Measurements from ENCODE around the gene CYP2F1.
"Not testable (repeated sequence)": the region's sequence is repeated elsewhere in the genome, so short reads cannot be mapped to it uniquely, and the experiment has no call there.

Gene CYP2F1

GRCh38 chr19:41127801-41128300 is 13.6 kb downstream of the CYP2F1 start:
- peak; percentile 16 for DNase-seq

GRCh38 chr19:41128692-41129091 is 14.5 kb downstream of the CYP2F1 start:
- no peak for DNase-seq

- no peak for DNase-seq
Measured at GRCh38 chr19:41131186-41131585, 17.0 kb downstream of the CYP2F1 start.

GRCh38 chr19:41133260-41133659 is 19.0 kb downstream of the CYP2F1 start:
- DNase-seq: no peak

- no peak for DNase-seq
Measured at GRCh38 chr19:41134616-41135015, 20.4 kb downstream of the CYP2F1 start.

- DNase-seq: not testable (repeated sequence)
Measured at GRCh38 chr19:41135390-41136384, 21.5 kb downstream of the CYP2F1 start.

DNA sequence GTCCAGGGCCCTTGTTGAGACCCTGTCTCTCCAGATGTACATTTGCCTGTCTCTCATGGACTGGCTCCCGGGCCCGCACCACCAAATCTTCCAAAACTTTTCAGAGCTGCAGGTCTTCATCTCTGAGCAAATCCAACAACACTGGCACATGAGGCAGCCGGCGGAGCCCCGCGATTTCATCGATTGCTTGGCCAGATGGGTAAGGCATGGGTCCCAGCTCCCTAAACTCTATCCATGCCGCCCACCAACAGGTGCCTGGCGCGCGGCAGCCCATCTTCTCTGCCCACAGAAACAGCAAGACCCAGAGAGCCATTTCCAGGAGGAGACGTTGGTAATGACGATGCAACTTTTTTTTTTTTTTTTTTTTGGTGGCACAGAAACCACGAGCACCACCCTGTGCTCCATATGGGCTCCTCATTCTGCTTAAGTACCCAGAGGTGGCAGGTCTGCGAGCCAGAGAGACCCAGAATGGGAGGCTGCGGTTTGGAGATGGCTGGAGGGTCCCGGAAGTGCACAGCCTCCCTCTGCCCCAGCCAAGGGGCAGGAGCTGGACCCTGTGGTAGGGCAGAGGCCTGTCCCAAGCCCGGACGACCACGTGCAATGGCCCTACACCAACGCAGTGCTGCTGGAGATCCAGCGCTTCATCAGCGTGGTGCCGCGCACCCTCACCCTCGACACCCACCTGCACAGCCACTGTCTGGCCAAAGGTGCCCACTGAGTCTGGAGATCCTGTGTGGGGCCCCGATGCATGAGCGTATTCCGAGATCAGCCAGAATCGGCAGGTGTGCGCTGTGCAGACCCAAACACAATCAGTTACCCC is 22.6 kb downstream of the CYP2F1 start:
- no peak for DNase-seq

- DNase-seq: peak; percentile 26
Measured at GRCh38 chr19:41144403-41144802, 30.2 kb downstream of the CYP2F1 start.

DNA sequence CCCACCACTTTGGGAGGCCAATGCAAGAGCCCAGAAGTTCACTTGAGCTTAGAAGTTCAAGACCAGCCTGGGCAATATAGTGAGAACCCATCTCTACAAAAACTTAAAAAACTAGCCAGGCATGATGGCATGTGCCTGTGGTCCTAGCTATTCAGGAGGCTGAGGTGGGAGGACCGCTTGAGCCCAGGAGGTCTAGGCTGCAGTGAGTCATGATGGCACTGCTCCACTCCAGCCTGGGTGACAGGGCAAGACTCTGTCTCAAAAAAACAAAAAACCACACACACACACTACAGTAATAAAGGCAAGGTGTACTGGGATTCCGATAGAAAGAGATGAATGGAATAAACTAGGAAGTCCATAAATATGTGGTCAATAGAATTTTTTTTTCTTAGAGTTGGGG is 35.6 kb downstream of the CYP2F1 start:
- no peak for DNase-seq

DNA sequence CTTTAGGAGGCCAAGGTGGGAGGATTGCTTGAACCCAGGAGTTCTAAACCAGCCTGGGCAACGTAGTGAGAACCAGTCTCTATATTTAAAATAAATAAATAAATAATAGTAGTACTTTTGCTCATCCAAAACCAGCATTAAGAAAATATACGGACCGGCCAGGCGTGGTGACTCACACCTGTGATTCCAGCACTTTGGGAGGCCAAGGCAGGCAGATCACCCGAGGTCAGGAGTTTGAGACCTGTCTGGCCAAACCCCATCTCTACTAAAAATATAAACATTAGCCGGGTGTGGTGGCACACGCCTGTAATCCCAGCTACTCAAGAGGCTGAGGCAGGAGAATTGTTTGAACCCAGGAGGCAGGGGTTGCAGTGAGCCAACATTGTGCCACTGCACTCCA is 36.8 kb downstream of the CYP2F1 start:
- not testable (repeated sequence) for DNase-seq

DNA sequence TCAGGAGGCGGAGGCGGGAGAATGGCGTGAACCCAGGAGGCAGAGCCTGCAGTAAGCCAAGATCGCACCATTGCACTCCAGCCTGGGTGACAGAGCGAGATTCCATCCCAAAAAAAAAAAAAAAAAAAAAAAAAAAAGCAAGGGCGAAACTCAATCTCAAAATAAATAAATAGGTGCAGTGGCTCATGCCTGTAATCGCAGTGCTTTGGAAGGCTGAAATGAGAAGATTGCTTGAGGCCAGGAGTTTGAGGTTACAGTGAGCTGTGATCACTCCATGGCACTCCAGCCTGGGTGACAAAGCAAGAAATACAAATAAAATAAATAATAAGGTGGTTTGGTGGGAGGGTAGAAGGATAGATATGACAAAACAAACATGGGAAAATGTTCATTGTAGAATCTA is 39.8 kb downstream of the CYP2F1 start:
- DNase-seq: no peak

- DNase-seq: no peak
Measured at GRCh38 chr19:41156207-41156606, 42.0 kb downstream of the CYP2F1 start.

- DNase-seq: no peak
Measured at GRCh38 chr19:41159881-41160280, 45.6 kb downstream of the CYP2F1 start.

DNA sequence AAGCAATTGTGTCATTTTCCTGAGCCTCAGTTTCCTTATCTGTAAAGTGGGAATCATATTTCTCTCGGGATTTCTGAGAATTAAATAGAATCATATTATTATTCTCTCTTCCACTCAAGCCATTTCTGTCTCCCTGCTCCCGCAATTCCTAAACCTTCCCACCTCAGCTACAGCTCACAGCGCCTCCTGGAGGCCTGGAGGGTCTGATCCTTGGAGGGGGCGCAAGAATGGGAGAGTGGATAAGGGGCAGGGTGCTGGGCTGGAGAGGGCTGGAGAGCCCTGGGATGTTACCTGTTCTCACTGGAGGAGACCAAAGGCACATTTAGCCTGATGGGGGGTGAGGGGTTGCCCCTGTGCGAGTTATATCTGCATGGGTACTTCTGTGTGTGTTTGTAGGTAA is 47.7 kb downstream of the CYP2F1 start:
- no peak for DNase-seq

GRCh38 chr19:41166944-41167804 is 52.9 kb downstream of the CYP2F1 start:
- DNase-seq: no peak

DNA sequence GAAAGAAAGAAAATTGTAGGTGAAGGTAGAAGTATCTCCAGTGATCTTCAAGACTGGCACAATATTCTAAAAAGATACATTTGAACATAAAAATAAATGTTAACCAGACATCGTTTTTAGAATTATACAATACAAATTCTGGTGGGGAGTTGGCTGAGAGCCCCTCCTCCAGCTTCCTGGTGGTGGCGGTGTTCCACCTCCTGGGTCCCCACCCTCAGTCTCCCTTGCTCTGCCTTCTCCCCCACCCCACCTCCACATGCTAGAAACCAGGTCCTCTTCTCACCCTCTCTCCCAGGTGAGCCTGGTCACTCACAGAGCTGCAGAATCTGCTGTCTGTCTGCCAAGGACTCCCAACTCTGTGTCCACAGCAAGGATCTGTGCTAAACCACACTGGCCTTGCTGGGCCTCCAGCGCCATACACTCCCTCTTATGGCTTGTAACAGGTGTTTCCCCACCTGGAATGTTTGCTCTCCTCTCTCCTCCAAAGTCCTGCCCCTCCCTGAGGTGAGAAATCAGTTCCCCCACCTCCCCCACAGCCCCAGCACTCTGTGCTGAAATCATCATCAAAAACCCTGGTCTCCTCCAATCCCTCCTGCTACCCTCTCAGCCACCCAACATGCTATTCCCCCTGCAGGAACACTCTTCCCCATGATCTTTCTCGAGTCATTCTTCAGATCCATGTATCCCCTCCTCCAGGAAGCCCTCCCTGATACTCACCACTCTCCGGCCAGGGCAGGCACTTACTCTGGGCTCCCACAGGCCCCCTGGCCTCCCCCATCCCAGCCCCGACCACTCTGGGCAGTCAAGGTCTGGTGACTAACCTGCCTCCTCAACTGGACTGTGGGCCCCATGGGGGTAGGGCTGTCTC is 58.3 kb downstream of the CYP2F1 start:
- no peak for DNase-seq

- DNase-seq: no peak
Measured at GRCh38 chr19:41174297-41174928, 60.2 kb downstream of the CYP2F1 start.

DNA sequence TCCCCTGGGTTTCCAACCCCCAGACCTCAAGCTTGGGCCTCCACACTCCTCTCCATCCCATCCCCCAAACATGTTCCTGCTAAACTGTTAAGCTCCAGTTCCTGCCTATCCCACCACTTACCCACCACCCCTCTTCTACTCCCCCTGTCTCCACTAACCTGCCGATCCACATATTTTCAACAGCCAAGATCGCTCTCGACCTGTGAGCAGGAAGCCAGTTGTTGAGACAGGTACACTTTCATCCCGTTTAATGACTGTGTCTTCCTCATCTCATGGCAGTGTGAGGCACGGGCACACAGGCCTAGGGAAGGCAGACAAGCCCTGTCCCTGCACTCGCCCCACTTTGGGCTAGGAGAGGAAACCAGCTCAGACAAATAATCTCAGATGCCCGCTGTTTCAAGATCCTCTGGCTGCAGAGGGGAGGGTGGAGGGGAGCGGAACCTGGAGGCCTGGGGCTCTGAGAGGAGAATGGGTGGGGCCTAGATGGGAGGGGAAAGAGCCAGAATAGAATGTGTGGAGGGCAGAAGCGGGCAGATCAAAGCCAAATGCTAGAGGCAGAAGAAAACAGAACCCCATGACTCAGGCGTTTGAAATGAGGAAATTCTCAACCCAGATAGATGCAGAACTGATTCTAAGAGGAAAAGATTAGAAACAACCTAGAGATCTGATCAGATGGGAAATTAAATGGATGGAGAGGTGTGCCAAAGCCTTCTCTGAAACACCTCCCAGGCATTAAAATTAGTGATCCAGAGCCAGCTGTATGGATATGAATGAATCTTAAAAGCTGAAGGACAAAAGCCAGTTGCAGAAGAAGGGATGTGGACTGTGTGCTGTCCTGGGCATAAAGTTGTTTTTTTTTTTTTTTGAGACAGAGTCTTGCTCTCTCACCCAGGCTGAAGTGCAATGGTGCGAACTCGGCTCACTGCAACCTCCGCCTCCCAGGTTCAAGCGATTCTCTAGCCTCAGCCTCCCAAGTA is 61.9 kb downstream of the CYP2F1 start:
- no peak for DNase-seq
